Endothelial cell of umbilical vein (primary cell): ENCODE measurements around the gene TNIK. TPM values are rescaled to one million over a fixed set of nuclear protein-coding genes. Genes with fewer than 3 reads are reported as not detected.

Experiments used
- BruUV-seq: library from RNA; stranded (reverse); fragments of 400-500 nt; replicated peaks from 2 replicates; lab custom pipeline; 2021; lab: Mats Ljungman, UMichigan
- CTCF ChIA-PET: fragments of 300-600, 350-600 bp; sonication (Branson Sonifier 250); formaldehyde crosslinking; loops from one replicate; lab custom pipeline; 2021; ENCODE audit warnings: antibody characterized with exemption, inconsistent platforms; lab: Charles Lee
- POLR2A ChIA-PET: fragments of 300-600, 350-600 bp; sonication (Branson Sonifier 250); formaldehyde crosslinking; loops from one replicate; lab custom pipeline; 2021; ENCODE audit warnings: antibody characterized with exemption, inconsistent platforms; lab: Charles Lee
- DNase-seq: peaks from one replicate; pipeline ENCODE4 v3.0.0-alpha.2; 2011; ENCODE audit warnings: low read depth, low spot score
- FAIRE-seq: peaks from 2 replicates; lab custom pipeline; 2011; peaks lifted over from hg19 to GRCh38; lab: Jason Lieb, UNC
- H2AFZ ChIP-seq: 2 replicates; pipeline ENCODE4 v1.6.0; 2012; ENCODE audit warnings: low read depth, low read length, control low read depth, inconsistent platforms
- H3K27ac ChIP-seq: 2 replicates; pipeline ENCODE4 v1.5.1; 2011; ENCODE audit warnings: low read depth, mild to moderate bottlenecking, control low read depth, low read length, moderate library complexity; ENCODE audit not compliant: insufficient read depth
- H3K27me3 ChIP-seq, 2 experiments: 2 replicates each; pipeline versions ENCODE4 v1.6.0 to v1.6.1; 2011; ENCODE audit warnings: low read length in 2 of 2, mixed read lengths in 1 of 2; ENCODE audit not compliant: control insufficient read depth in 2 of 2, insufficient read depth in 2 of 2
- H3K36me3 ChIP-seq, 2 experiments: 2 replicates in 1 of 2; 3 replicates in 1 of 2; pipeline ENCODE4 v1.5.1; 2011; ENCODE audit warnings: low read length in 2 of 2, mild to moderate bottlenecking in 1 of 2, moderate library complexity in 1 of 2; ENCODE audit not compliant: control insufficient read depth in 2 of 2, insufficient read depth in 2 of 2; ENCODE audit errors: extremely low read depth in 1 of 2
- H3K4me1 ChIP-seq: 3 replicates; pipeline ENCODE4 v1.5.1; 2011; ENCODE audit warnings: mild to moderate bottlenecking, low read length; ENCODE audit not compliant: control insufficient read depth, insufficient read depth; ENCODE audit errors: extremely low read depth
- H3K4me2 ChIP-seq: 2 replicates; pipeline ENCODE4 v1.6.1; 2011; ENCODE audit warnings: low read length, control low read depth, mixed read lengths; ENCODE audit not compliant: insufficient read depth
- H3K4me3 ChIP-seq, 3 experiments: fragments of 200-600 bp in 1 of 3; sonication (generic), shearing (Covaris generic) in 1 of 3; replicated peaks in 1 of 3; 2 replicates each; pipeline ENCODE4 v1.5.1; 2011 to 2016; ENCODE audit warnings: control low read depth in 3 of 3, low read length in 3 of 3, mild to moderate bottlenecking in 2 of 3, inconsistent platforms in 1 of 3, low read depth in 1 of 3, moderate library complexity in 1 of 3; ENCODE audit not compliant: insufficient read depth in 1 of 3
- H3K79me2 ChIP-seq: 2 replicates; pipeline ENCODE4 v1.6.0; 2012; ENCODE audit warnings: low read length, inconsistent platforms; ENCODE audit not compliant: control insufficient read depth, insufficient read depth
- H3K9ac ChIP-seq: replicated peaks from 2 replicates; pipeline ENCODE3; 2011; ENCODE audit warnings: low read length, control low read depth; ENCODE audit not compliant: insufficient read depth; ENCODE audit errors: extremely low read depth
- H3K9me1 ChIP-seq: replicated peaks from 3 replicates; pipeline ENCODE4 v1.6.0; 2011; ENCODE audit warnings: mild to moderate bottlenecking, low read length; ENCODE audit not compliant: control insufficient read depth, insufficient read depth; ENCODE audit errors: extremely low read depth
- H3K9me3 ChIP-seq: replicated peaks from 2 replicates; pipeline ENCODE4 v1.5.1; 2012; ENCODE audit warnings: low read length, inconsistent platforms; ENCODE audit not compliant: control insufficient read depth, insufficient read depth
- H4K20me1 ChIP-seq: replicated peaks from 2 replicates; pipeline ENCODE3; 2011; ENCODE audit warnings: mild to moderate bottlenecking, low read length; ENCODE audit not compliant: control insufficient read depth, insufficient read depth; ENCODE audit errors: extremely low read depth
- EZH2 ChIP-seq: IDR thresholded peaks from 2 replicates; pipeline ENCODE4 v1.6.1; 2012; ENCODE audit warnings: borderline replicate concordance, low read depth, mild to moderate bottlenecking, moderate library complexity, low read length, inconsistent platforms; ENCODE audit not compliant: severe bottlenecking
- FOS ChIP-seq: IDR thresholded peaks from 2 replicates; pipeline ENCODE4 v1.6.1; 2011; ENCODE audit warnings: mild to moderate bottlenecking, low read length, moderate library complexity, borderline replicate concordance; ENCODE audit not compliant: insufficient read depth
- GATA2 ChIP-seq: IDR thresholded peaks from 2 replicates; pipeline ENCODE4 v1.7.0; 2011; ENCODE audit warnings: low read depth, mild to moderate bottlenecking, moderate library complexity, mixed read lengths, low read length; ENCODE audit not compliant: insufficient read length, insufficient read depth
- JUN ChIP-seq: IDR thresholded peaks from 2 replicates; pipeline ENCODE4 v1.6.1; 2011; ENCODE audit warnings: borderline replicate concordance, low read depth; ENCODE audit not compliant: insufficient read length, insufficient read depth
- MYC ChIP-seq: IDR thresholded peaks from one replicate; pipeline ENCODE4 v1.6.1; 2011; ENCODE audit warnings: mild to moderate bottlenecking, low read depth, low read length
- POLR2A ChIP-seq: IDR thresholded peaks from 2 replicates; pipeline ENCODE4 v1.6.1; 2012; ENCODE audit warnings: low read depth, mild to moderate bottlenecking, control low read depth, low read length
- dilution Hi-C: fragments of 300-500 bp; cut with MboI; formaldehyde crosslinking; loops from one replicate; pipeline ENCODE4 v1.15.0; 2019; ENCODE audit warnings: low sequenced_read_pairs; ENCODE audit not compliant: extremely low pct_ligation_motif_present
- intact Hi-C: fragments of 100-400 bp; cut with micrococcal nuclease; formaldehyde crosslinking; loops from one replicate; pipeline ENCODE4 v1.10.0; 2022
- polyA plus RNA-seq, 4 experiments: library from polyadenylated mRNA; depleted of rRNA in 3 of 4; stranded (reverse) in 3 of 4; unstranded in 1 of 4; fragments of >200 nt; gene quantifications; 2 replicates each; pipeline versions ENCODE4 v1.2.1 to v1.2.3, GENCODE V29; 2011 to 2012; ENCODE audit warnings: missing spikeins in 1 of 4
- total RNA-seq: library from RNA; stranded (reverse); gene quantifications from 2 replicates; pipeline ENCODE4 v1.2.3, GENCODE V29; 2021
- TF ChIP-seq, protein P1 (sequence below), 2 donors: IDR thresholded peaks; 1 replicate in 1 of 2; 2 replicates in 1 of 2; pipeline ENCODE4 v1.5.1; 2011; ENCODE audit warnings: low read length in 2 of 2, mild to moderate bottlenecking in 2 of 2, moderate library complexity in 2 of 2, control low read depth in 1 of 2, inconsistent platforms in 1 of 2, low read depth in 1 of 2; ENCODE audit not compliant: insufficient read depth in 1 of 2; ENCODE audit errors: extremely low read depth in 1 of 2

TNIK gene
- total and polyA plus RNA-seq, 2 donors (not counting 3 experiments of a cell fraction or from before 2014, with no cell fraction given): 10.9 to 39.7 TPM

DNA sequence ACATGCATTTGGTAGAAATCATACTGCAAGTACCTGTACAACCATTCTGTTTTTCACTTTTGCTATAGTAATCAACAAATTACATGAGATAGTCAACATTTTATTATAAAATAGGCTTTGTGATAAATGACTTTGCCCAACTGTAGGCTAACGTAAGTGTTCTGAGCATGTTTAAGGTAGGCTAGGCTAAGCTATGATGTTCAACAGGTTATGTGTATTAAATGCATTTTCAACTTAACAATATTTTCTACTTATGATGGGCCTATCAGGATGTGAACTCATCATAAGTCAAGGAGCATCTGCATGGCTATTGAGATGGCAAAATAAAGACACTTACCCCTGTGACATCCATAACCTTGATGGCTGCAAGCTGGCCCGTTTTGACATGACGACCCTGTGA, 232.4 kb downstream of the TNIK start:
- peaks cover 3% of the 10 kb centered on the region for H3K9me1 ChIP-seq
- TF ChIP-seq JUN (no peak), GATA2 (no peak), FOS (no peak), MYC (no peak)
- TF ChIP-seq, protein P1, sequence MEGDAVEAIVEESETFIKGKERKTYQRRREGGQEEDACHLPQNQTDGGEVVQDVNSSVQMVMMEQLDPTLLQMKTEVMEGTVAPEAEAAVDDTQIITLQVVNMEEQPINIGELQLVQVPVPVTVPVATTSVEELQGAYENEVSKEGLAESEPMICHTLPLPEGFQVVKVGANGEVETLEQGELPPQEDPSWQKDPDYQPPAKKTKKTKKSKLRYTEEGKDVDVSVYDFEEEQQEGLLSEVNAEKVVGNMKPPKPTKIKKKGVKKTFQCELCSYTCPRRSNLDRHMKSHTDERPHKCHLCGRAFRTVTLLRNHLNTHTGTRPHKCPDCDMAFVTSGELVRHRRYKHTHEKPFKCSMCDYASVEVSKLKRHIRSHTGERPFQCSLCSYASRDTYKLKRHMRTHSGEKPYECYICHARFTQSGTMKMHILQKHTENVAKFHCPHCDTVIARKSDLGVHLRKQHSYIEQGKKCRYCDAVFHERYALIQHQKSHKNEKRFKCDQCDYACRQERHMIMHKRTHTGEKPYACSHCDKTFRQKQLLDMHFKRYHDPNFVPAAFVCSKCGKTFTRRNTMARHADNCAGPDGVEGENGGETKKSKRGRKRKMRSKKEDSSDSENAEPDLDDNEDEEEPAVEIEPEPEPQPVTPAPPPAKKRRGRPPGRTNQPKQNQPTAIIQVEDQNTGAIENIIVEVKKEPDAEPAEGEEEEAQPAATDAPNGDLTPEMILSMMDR (IDR thresholded peaks at IDR 0.05; ENCODE audit: extremely low read depth in 1 of 2, insufficient read depth in 1 of 2, low read depth in 1 of 2, low read length in 2 of 2): no peak
- H4K20me1 ChIP-seq: no peaks in the 10 kb centered on the region
- H3K27me3 ChIP-seq: no peaks in the 10 kb centered on the region
- POLR2A ChIA-PET: no interaction called here
- H3K36me3 ChIP-seq: no peaks in the 10 kb centered on the region
- peaks cover 10% of the 10 kb centered on the region for H3K4me1 ChIP-seq
- H3K9ac ChIP-seq: no peak overlapping the region
- FAIRE-seq: no peak
- no peak for DNase-seq
- no peaks in the 10 kb centered on the region for H3K79me2 ChIP-seq
- dilution Hi-C loops (no loop called here), intact Hi-C loops (no loop called here)
- BruUV-seq: no TSS peak
- H3K4me2 ChIP-seq: no peak overlapping the region
- H2AFZ ChIP-seq: no peak overlapping the region
- no peaks in the 10 kb centered on the region for H3K9me3 ChIP-seq
- CTCF ChIA-PET: no interaction called here
- no peak overlapping the region for H3K27ac ChIP-seq
- no peak overlapping the region for H3K4me3 ChIP-seq

DNA sequence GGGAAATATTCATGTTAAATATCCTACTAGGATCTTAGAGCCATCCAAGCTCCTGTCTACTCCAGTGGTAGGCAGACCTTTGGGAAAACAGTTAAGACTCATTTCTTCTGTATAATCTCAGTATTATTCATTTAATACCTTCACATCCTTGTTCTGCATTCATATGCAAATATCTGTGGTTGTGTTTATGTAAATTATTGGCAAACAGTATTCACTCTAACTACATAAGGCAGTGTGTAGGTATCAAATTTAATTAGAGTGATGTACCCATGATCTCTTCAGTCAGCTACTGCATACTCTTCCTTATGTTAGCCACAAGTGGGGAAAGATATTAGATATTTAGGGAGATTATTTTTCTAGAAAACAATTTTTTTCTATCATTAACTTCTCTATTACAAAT, 232.8 kb downstream of the TNIK start:
- dilution Hi-C loops (no loop called here), intact Hi-C loops (no loop called here)
- peaks cover 3% of the 10 kb centered on the region for H3K9me1 ChIP-seq
- H3K36me3 ChIP-seq: no peaks in the 10 kb centered on the region
- no peaks in the 10 kb centered on the region for H4K20me1 ChIP-seq
- no peak overlapping the region for H3K4me2 ChIP-seq
- no peak overlapping the region for H2AFZ ChIP-seq
- no peaks in the 10 kb centered on the region for H3K79me2 ChIP-seq
- no peak for FAIRE-seq
- H3K27me3 ChIP-seq: no peaks in the 10 kb centered on the region
- BruUV-seq: no TSS peak
- ChIA-PET CTCF (no interaction called here), POLR2A (no interaction called here)
- no peaks in the 10 kb centered on the region for H3K9me3 ChIP-seq
- no peak overlapping the region for H3K27ac ChIP-seq
- no peak overlapping the region for H3K9ac ChIP-seq
- no peak for DNase-seq
- no peak overlapping the region for H3K4me3 ChIP-seq
- peaks cover 10% of the 10 kb centered on the region for H3K4me1 ChIP-seq
- TF ChIP-seq JUN: no peak
- no peak for TF ChIP-seq EZH2
- TF ChIP-seq MYC: no peak
- TF ChIP-seq GATA2: no peak
- TF ChIP-seq POLR2A: no peak
